Activated CD4-positive, alpha-beta T cell treated with anti-CD3 and anti-CD28 coated beads, Interleukin-2, amount 50 U/mL, for 16 hours (primary cell): ENCODE results near the gene CPLX3.

Experiments used
- DNase-seq: peaks from one replicate; pipeline ENCODE4 v3.0.0-alpha.2; 2020

CPLX3 gene

GRCh38 chr15:74830868-74831267 is 4.4 kb downstream of the CPLX3 start:
- DNase-seq = no peak

- DNase-seq = no peak
Measured at GRCh38 chr15:74831813-74832495, 5.5 kb downstream of the CPLX3 start.

GRCh38 chr15:74832826-74833225 is 6.4 kb downstream of the CPLX3 start:
- DNase-seq = no peak

- no peak for DNase-seq
Measured at GRCh38 chr15:74833376-74834107, 7.1 kb downstream of the CPLX3 start.

- peak; percentile 46 for DNase-seq
Measured at GRCh38 chr15:74835312-74835823, 8.9 kb downstream of the CPLX3 start.

- no peak for DNase-seq
Measured at GRCh38 chr15:74836846-74837245, 10.4 kb downstream of the CPLX3 start.

- no peak for DNase-seq
Measured at GRCh38 chr15:74837482-74838136, 11.2 kb downstream of the CPLX3 start.

- DNase-seq = no peak
Measured at GRCh38 chr15:74838137-74838516, 11.7 kb downstream of the CPLX3 start.

GRCh38 chr15:74838746-74839525 is 12.5 kb downstream of the CPLX3 start:
- DNase-seq = no peak

GRCh38 chr15:74839526-74840395 is 13.3 kb downstream of the CPLX3 start:
- DNase-seq = no peak

GRCh38 chr15:74840851-74841775 is 14.7 kb downstream of the CPLX3 start:
- DNase-seq = no peak

GRCh38 chr15:74841891-74842373 is 15.5 kb downstream of the CPLX3 start:
- DNase-seq = no peak

- peak; percentile 93 for DNase-seq
Measured at GRCh38 chr15:74842581-74843444, 16.4 kb downstream of the CPLX3 start, which contains the start of gene ULK3. TSS of gene ULK3 (minus strand) at chr15:74843156. CDS start at chr15:74843105, 51 bp downstream.

GRCh38 chr15:74843445-74843828 is 17.0 kb downstream of the CPLX3 start:
- DNase-seq = no peak

GRCh38 chr15:74843891-74844299 is 17.5 kb downstream of the CPLX3 start:
- DNase-seq = no peak

GRCh38 chr15:74844319-74845207 is 18.1 kb downstream of the CPLX3 start:
- no peak for DNase-seq

- peak; percentile 83 for DNase-seq
Measured at GRCh38 chr15:74845208-74845568, 18.8 kb downstream of the CPLX3 start.

GRCh38 chr15:74845581-74845980 is 19.2 kb downstream of the CPLX3 start:
- peak; percentile 52 for DNase-seq

GRCh38 chr15:74847432-74847831 is 21.0 kb downstream of the CPLX3 start:
- DNase-seq = no peak
